ENCODE data around the gene ABHD3.

DNA sequence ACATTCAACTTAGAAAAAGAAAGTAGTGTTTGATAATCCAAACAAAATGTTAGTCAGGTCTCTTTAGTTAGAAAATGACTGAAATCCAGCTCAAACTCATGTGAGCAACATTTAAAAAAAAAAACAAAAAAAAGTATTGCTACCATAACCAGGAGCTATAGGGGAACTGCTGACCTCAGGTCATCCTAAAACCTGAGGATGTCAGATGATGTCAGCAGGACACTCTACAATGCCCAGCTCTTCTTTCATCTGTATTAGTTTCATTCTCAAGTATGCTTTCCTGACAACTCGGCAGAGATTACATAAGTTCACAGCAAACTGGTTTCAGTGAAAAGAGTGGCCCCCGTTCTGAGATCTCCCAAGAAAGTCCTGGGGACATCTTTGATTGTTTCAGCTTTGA, 99.9 kb downstream of the ABHD3 start:
- TF ChIP-seq, protein P1, sequence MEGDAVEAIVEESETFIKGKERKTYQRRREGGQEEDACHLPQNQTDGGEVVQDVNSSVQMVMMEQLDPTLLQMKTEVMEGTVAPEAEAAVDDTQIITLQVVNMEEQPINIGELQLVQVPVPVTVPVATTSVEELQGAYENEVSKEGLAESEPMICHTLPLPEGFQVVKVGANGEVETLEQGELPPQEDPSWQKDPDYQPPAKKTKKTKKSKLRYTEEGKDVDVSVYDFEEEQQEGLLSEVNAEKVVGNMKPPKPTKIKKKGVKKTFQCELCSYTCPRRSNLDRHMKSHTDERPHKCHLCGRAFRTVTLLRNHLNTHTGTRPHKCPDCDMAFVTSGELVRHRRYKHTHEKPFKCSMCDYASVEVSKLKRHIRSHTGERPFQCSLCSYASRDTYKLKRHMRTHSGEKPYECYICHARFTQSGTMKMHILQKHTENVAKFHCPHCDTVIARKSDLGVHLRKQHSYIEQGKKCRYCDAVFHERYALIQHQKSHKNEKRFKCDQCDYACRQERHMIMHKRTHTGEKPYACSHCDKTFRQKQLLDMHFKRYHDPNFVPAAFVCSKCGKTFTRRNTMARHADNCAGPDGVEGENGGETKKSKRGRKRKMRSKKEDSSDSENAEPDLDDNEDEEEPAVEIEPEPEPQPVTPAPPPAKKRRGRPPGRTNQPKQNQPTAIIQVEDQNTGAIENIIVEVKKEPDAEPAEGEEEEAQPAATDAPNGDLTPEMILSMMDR (IDR thresholded peaks at IDR 0.05): no peak
- TF ChIP-seq POLR2A (IDR thresholded peaks at IDR 0.05): no peak
